ENCODE results near the gene TDRD3. TPM values are rescaled to one million over a fixed set of nuclear protein-coding genes. Genes with fewer than 3 reads are reported as not detected.
A peak's percentile ranks its signal among the peaks of the same experiment; 100 is the strongest.

Gene TDRD3
- total and polyA plus RNA-seq, 2 donors (not counting 1 experiment from before 2014, with no cell fraction given) = 5.6 to 23.7 TPM

GRCh38 chr13:60435762-60436374 lies 38.8 kb downstream of the TDRD3 start:
- H3K9ac ChIP-seq (ENCODE audit: low read length) = no peak overlapping the region
- H3K4me3 Mint-ChIP-seq = peak overlapping the region; percentile 49
- POLR2A ChIA-PET = no interaction called here
- no peak for TF ChIP-seq EZH2 (IDR thresholded peaks at IDR 0.05; ENCODE audit: borderline replicate concordance, insufficient read depth, low read depth, low read length, poor library complexity, severe bottlenecking)
- intact Hi-C loops (cut with micrococcal nuclease) = no loop called here
- H3K4me2 ChIP-seq (replicated peaks; ENCODE audit: low read depth, low read length, poor library complexity, severe bottlenecking) = no peak overlapping the region
- H3K27ac Mint-ChIP-seq = peak overlapping the region; percentile 21
- H3K27ac ChIP-seq (ENCODE audit: low read length in 2 of 2) = no peak overlapping the region
- no peak overlapping the region for H3K4me3 ChIP-seq (ENCODE audit: control extremely low read depth in 1 of 5, extremely low read depth in 1 of 5, insufficient read depth in 1 of 5, low read depth in 2 of 5, low read length in 4 of 5)
- WGBS (ENCODE audit: insufficient coverage) = no CpG with 5 or more reads among the region's 2 CpGs
- H3K27me3 ChIP-seq (replicated peaks in 1 of 4; ENCODE audit: control extremely low read depth in 1 of 4, control insufficient read depth in 3 of 4, insufficient read depth in 4 of 4, low read length in 3 of 4) = no peaks in the 10 kb centered on the region
- H3K4me1 Mint-ChIP-seq = peaks cover 19% of the 10 kb centered on the region
- no peak overlapping the region for H2AFZ ChIP-seq (ENCODE audit: insufficient read depth, low read depth, low read length, poor library complexity, severe bottlenecking)
- H4K20me1 ChIP-seq (ENCODE audit: control insufficient read depth, insufficient read depth, low read length, poor library complexity, severe bottlenecking) = peaks cover 14% of the 10 kb centered on the region
- CTCF ChIA-PET = no interaction called here
- DNase-seq = peak; percentile 32
- peak; percentile 33 for ATAC-seq (ENCODE audit: low read depth)
- peaks cover 6 to 7% of the 10 kb centered on the region in 2 donors for H3K4me1 ChIP-seq (ENCODE audit: control insufficient read depth in 2 of 2, insufficient read depth in 2 of 2, low read length in 2 of 2)
- H3K9me3 Mint-ChIP-seq (ENCODE audit: insufficient read depth) = peaks cover 4% of the 10 kb centered on the region
- H3K79me2 ChIP-seq (ENCODE audit: control insufficient read depth, insufficient read depth, low read length) = peaks cover 36% of the 10 kb centered on the region
- no peaks in the 10 kb centered on the region for H3K9me3 ChIP-seq (ENCODE audit: control extremely low read depth in 1 of 3, control insufficient read depth in 2 of 3, insufficient read depth in 1 of 3, low read length in 2 of 3)
- H3K27me3 Mint-ChIP-seq = no peaks in the 10 kb centered on the region
- H3K36me3 ChIP-seq (replicated peaks in 1 of 2; ENCODE audit: control extremely low read depth in 1 of 2, control insufficient read depth in 1 of 2, extremely low read depth in 1 of 2, insufficient read depth in 2 of 2, low read length in 1 of 2) = no peaks in the 10 kb centered on the region

GRCh38 chr13:60439201-60439600 lies 42.2 kb downstream of the TDRD3 start:
- ATAC-seq (ENCODE audit: low read depth) = no peak
- TF ChIP-seq EZH2 (IDR thresholded peaks at IDR 0.05; ENCODE audit: borderline replicate concordance, insufficient read depth, low read depth, low read length, poor library complexity, severe bottlenecking) (no peak), CTCF (IDR thresholded peaks at IDR 0.05) (no peak)
- Histone ChIP-seq H3K9ac (ENCODE audit: low read length) (no peak overlapping the region), H3K4me2 (replicated peaks; ENCODE audit: low read depth, low read length, poor library complexity, severe bottlenecking) (no peak overlapping the region), H2AFZ (ENCODE audit: insufficient read depth, low read depth, low read length, poor library complexity, severe bottlenecking) (no peak overlapping the region), H3K27ac (ENCODE audit: low read length in 2 of 2) (no peak overlapping the region), H3K36me3 (replicated peaks in 1 of 2; ENCODE audit: control extremely low read depth in 1 of 2, control insufficient read depth in 1 of 2, extremely low read depth in 1 of 2, insufficient read depth in 2 of 2, low read length in 1 of 2) (no peaks in the 10 kb centered on the region), H3K9me3 (ENCODE audit: control extremely low read depth in 1 of 3, control insufficient read depth in 2 of 3, insufficient read depth in 1 of 3, low read length in 2 of 3) (no peaks in the 10 kb centered on the region), H3K4me1 (ENCODE audit: control insufficient read depth in 2 of 2, insufficient read depth in 2 of 2, low read length in 2 of 2) (peaks cover 6 to 7% of the 10 kb centered on the region in 2 donors), H4K20me1 (ENCODE audit: control insufficient read depth, insufficient read depth, low read length, poor library complexity, severe bottlenecking) (peaks cover 14% of the 10 kb centered on the region), H3K4me3 (ENCODE audit: control extremely low read depth in 1 of 5, extremely low read depth in 1 of 5, insufficient read depth in 1 of 5, low read depth in 2 of 5, low read length in 4 of 5) (no peak overlapping the region), H3K27me3 (replicated peaks in 1 of 4; ENCODE audit: control extremely low read depth in 1 of 4, control insufficient read depth in 3 of 4, insufficient read depth in 4 of 4, low read length in 3 of 4) (no peaks in the 10 kb centered on the region), H3K79me2 (ENCODE audit: control insufficient read depth, insufficient read depth, low read length) (peaks cover 27% of the 10 kb centered on the region)
- no peak overlapping the region for H3K27ac Mint-ChIP-seq
- no peak for DNase-seq
- CTCF ChIA-PET = interaction anchor here (1.1 to 1.4 kb wide), 3 partner anchors 8 to 12 kb away, joined by 5 to 6 read pairs (median 5); no protein-coding TSS in a partner anchor
- peaks cover 19% of the 10 kb centered on the region for H3K4me1 Mint-ChIP-seq
- no peaks in the 10 kb centered on the region for H3K27me3 Mint-ChIP-seq
- no peak overlapping the region for H3K4me3 Mint-ChIP-seq
- H3K9me3 Mint-ChIP-seq (ENCODE audit: insufficient read depth) = peaks cover 4% of the 10 kb centered on the region
- intact Hi-C loops (cut with micrococcal nuclease) = no loop called here
- WGBS (ENCODE audit: insufficient coverage) = no CpG with 5 or more reads among the region's 2 CpGs
- POLR2A ChIA-PET = no interaction called here

Data from B cell (primary cell).